GOT3 (cell line): ENCODE measurements around the gene METTL25.

Source experiments
- DNase-seq: peaks from one replicate; lab custom pipeline; 2025; ENCODE audit warnings: mixed read lengths; lab: John Stamatoyannopoulos, UW

The METTL25 gene

DNA sequence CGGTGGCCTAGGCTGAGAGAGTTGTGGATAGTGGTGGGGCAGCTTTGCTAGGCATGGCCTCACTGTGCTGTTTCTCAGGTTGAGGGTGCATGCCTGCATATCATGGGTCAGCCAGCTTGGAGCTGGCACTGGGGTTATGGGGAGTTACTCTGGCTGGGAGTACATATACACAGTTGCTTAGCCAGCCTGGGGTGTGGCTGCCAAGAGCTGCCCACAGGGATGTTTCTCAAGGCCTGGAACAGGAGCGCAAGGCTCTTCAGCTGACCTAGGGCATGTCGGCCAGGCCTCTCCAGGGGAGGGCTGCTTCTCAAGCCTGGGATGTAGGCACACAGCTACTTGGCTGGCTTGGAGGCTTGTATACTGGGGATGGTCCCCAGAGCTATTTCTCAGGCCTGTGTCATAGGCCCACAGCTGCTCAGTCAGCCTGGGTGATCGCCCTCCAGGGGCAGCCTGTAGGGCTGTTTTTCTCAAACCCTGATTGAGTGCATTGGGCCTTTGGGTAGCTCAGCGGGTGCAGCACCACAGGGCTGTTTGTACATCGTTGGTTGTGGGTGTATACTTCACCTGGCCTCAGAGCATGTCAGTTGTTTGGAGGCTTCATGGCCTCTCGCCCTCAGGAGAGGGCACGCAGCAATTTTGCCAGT lies 114.9 kb downstream of the METTL25 start:
- no peak for DNase-seq

DNA sequence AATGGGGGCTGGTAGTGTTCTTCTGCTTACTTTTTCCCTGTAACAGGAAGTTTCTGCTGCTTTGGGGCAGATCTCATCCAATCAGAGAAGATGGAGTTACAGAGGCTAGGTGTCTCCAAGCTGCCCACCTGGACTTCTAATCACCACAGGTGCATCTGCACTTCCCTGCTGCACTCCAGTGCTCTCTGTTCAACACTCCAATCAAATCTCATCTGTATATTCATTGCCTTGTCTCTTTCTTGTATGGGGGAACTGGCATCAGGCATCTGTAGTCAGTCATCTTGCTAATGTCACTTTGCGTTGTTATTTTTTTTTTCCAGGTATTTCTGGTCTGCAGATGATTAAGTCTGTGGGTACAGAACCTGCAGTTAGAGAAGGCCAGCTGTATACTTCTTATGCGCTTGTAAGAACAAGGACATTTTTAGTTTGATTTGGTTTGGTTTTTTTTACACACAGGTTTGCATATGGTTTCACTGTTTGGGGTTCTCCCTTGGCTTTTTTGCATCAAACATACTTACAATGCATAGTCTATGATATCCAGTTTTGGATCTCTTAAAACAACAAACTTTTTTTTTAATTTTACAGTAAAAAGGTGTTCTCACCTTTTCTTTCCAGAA lies 116.0 kb downstream of the METTL25 start:
- DNase-seq = no peak

DNA sequence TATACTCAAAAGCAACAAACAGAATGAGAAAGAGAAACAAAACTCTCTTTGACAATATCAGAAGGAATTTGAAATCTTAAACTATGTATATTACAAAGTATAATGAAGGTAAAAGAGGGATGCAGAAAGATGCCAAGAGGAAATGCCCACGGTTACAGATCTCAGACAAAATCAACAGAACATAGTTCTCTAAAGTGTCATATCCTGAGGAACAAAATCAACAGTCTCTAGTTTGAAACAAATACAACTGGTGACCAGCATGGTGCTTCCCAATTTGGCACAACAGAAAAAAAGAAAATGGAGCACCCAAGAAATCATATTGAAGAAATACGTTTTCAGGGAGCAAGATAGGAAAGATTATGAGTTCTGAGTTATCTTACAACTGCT lies 116.5 kb downstream of the METTL25 start:
- no peak for DNase-seq

DNA sequence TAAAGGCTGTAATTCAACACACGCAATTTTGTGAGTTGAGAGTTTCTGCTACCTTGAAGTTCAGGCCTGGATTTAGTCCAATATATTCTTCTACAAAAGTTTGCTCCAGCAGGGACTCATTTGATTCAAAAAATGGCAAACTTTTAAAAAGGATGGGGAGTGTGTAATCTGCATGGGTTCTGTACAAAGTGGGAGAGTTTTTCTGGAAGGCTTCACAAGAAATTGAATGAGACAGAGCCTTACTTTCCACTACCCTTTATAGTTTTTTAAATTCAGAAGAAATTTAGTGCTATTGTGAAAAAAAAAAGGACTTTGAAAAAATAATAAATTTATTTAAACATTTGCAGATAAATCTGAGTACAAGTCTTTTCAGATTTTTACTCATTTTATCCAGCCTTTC lies 116.9 kb downstream of the METTL25 start:
- no peak for DNase-seq

DNA sequence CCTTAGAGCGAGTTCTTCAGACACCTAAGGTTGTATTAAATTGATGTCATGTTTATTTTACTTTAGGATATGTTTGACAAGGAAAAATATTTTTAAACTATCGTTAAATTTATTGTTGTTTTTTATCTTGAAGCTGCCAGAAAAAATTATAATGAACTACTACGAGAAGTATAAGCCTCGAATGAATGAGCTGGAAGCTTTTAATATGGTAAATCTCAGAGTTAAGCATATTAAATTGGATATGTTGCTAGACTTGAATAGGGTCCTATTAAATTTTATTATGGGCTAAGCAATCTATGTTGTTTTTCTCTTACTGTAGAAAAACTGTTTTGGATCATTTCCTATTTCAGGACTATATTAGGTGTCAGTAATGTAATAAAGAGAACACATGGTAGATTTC lies 118.2 kb downstream of the METTL25 start:
- DNase-seq = no peak

DNA sequence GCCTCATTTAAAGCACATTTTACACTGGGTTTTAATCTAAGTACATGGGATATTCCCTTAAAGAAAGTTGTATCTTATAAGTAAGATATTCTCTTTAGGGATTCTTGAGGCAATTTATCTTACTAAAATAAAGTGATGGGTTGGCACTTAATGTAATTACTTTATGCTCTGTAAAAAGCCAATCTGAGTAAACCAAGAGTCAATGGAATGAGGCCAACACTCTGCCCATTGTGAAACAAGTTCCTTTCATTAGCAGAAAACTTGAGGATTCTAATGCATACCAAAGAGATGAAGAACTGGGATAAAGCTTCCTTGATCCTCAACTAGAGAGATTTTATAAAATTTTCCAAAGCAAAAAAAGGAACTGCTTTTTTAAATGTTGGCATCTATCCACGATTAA lies 121.2 kb downstream of the METTL25 start:
- no peak for DNase-seq

DNA sequence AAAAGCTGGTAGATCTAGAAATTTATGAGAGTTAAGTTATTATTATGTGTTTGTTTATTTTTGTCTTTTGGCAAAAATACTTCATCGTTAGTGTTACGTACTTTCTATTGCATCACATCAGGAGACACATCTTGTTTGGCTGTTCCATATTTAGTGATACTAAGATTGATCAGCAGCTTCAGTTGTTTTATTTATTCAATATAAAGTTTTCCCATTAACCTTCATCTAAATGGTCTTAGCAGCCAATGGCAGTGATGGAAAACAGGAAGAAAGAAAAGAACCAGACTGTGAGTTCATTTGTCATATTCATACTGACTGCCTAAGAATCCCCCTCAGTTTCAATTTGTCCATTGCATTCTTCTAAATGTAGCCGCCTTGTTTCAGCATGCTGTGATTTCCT lies 122.3 kb downstream of the METTL25 start:
- DNase-seq = no peak

DNA sequence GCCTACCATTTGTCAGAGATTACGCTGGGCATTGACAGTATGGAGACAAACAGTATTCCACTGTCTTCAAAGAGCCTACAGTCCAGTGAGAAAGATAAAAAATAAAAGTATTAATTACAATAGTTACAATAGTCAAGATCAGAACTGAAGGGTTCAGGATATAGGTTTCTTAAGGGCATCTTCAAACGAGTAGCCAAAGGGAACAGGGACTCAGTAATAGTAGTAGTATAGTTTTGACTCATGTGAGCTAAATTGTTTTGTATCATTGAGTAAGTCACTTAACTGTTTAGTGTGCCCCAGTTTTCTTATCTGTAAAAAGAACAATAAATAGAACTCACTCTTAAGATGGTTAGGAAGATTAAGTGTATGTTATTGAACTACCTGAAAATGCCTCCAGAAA lies 123.6 kb downstream of the METTL25 start:
- no peak for DNase-seq

DNA sequence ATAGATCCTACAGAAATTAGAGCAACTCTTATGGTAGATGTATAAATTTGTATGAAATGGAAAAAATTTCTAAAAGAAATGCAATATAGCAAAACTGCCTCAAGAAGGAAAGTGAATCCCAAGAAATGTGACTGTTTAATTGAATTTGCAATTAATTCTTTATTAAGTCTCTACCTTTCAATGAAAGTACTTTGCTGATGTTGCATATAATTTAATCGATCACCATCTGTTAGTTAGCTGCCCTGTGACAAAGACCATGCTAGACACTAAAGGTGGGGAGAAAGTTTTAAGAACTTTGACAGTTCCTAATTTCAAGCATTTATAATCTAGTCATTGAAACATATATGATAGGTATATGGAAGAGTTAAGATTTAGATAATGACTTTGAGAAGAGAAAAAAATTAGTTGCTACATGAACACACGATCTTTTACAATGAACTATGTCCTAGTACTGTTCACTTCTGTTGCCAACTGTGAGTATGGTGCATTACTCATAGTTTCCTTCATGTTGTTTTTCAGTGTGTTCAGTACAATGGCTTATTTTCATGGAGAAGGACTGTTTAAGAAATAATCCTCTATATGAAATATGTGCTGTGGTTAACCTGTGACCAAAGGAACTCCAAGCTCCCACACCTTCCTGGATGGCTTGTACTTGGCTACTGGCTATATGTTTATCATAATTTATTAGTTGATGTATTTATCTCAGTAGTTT lies 128.4 kb downstream of the METTL25 start:
- no peak for DNase-seq

DNA sequence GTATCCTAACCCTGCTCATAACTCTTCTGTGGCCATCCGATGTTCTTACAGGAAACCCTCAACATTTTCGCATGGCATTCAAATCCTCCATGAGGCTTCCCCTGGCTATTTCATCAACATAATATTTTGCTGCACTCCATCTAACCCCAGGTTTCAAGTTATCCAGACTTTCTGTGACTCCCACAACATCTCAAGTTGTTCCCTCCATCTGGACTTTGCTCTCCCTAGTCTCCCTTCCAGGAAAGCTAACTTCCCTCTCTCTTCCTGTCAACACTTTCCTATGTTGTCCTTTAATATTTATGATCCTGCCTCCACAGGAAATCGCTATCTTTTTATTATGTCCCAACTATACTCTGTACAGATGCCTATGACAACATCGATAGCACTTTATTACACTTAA lies 146.1 kb downstream of the METTL25 start:
- no peak for DNase-seq

DNA sequence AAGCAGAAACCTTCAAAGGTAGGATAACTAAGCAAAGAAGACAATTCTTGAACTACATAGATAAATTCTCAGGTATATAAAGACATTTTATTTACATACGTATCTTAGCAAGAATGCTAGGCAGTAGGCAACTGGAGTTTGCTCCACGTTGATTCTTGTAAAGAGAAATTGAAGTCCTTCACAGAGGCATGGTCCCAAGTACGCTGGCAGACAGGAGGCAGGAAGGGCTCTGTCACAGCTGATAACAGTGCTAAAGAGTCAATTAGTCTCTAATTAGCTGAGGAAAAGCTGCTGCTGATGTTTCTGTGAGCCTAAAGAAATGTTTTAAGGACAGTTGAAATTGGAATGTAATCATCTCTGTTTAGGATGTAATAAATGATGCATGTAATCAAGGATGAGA lies 146.8 kb downstream of the METTL25 start:
- no peak for DNase-seq

DNA sequence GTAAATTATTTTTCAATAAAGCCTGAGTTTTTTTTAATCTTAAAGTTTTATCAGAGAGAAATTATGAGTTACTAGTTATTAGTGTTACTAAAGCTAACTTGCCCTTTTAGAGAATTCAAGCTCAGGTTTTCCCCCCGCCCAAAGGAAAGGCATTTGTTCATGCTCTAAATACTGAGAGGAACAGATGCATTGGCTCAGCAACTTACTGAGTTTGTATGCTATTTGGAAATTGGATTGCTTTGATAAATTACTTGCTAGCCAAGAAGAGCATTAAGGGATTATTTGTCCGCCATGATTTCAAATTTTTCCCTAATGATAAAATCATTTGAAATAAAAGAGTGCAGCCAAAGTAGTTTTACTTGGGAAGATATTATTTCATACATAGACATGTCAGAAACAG lies 149.4 kb downstream of the METTL25 start:
- no peak for DNase-seq

DNA sequence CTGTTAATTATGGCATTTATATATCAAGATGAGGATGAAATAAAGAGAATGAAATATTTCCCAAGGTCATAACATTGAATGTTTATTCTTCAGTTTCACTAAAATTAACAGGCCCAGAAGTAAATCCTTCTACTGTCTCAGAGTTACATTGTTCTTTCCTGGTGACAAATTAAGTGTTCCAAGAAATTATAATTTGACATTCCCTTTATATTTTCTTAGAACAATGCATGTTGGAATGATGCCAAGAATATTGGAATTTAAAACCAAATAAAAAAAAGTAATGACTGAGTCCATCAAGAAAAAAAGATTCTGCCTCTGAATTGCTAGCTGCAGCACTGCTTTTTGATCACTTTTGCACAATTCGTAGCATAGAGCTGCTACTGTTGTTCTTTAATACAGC lies 152.1 kb downstream of the METTL25 start:
- DNase-seq = no peak

DNA sequence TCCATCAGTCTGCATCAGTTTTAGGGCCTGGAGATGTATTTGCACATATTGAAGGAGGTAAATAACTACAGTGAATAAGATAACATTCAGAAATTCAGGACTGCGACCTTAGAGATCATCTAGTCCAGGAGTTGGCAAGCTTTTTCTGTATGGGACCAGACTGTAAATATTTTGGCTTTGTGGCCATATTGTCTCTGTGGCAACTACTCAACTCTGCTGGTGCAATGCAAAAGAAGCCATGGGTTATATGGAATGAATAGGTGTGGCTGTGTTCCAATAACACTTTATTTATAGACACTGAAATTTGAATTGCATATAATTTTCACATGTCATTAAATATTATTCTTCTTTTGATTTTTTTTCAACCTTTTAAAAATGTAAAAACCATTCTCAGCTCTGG lies 156.6 kb downstream of the METTL25 start:
- no peak for DNase-seq

DNA sequence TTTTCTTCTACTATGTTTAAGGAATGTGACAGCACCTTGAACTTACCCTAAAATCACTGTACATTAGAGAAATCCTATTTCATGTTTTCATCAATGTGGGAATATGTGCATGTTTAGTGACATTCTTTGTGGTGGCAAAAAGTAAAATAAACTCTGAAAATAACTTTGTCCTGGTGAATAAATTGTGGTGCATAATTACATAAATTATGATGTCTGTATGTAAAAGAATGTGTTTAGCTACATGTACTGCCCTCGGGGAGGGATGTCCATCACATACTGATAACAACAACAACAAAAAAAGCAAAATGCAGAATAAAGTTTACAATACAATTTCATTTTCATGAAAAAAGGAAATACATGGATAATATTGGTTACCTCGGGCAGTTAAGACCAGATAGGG lies 157.3 kb downstream of the METTL25 start:
- no peak for DNase-seq

DNA sequence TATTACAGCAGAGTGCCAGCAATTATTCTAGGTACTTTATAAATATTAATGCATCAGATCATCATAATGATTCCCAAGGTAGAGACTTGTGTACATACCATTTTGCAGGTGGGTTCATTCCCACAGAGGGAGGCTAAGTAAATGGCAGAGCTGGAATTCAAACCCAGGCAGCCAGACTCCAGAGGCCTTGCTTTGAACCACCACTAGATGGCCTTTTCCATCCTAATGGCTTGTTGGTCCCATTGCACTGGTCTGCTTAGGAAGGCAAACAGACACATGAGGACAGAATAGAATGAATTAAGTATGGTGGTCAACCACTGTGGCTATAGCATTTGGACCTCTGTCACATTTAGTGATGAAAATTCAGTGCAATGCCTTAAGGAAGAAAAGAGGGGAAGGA lies 158.7 kb downstream of the METTL25 start:
- DNase-seq = no peak

DNA sequence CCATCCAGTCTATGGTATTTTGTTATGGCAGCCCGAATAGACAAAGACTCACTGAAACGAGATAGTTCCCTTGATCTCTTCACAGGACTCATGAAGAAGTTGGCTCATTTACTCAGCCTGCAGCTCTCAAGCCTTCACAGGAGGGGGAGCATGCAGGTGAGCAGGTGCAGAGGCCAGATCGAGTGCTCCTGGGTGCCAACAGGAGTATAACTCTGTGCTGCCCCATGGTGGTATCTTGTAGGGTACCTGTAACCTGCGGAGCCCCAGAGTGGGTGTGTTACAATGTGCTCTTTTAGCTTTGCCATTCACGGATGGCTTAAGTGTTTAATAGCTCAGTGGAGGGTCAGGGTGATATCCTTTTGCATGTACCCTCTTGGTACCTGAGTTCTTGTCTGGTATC lies 159.5 kb downstream of the METTL25 start:
- DNase-seq = no peak

DNA sequence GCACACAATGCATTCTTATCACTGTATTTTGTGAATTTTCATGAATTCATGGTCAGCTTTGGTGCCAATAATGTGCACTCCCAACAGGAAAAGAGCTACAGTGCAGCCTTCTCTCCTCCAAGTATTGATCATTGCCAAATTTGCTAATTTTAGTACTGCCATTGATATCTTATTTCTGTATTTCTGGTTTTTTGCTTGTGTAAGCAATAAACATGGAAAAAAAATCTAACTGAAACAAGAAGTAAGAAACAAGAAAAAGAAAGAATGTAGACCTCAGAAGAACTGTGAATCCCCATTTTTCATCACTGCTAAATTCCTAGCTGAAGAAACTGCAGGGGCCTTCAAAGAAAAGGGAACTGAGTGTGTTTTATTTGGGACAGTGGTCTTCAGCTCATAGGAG lies 161.2 kb downstream of the METTL25 start:
- no peak for DNase-seq

DNA sequence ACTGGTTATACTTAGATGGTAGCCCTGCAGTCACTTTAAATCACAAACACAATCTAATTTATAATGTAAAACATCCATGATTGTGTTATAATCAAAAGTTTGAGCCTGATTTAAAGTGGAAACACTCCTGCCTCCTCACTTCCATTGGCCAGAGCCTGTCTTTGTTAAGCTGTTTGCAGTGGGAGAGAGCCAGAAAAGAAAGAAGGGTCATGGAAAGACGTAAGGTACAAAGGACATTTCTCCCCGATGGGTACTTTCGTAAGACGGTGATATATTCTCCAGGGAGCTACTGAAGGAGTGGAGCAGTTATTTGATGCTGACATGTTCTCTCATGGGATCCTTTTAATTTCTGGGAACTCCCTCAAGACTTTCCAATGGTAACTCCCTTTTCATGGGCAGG lies 164.0 kb downstream of the METTL25 start:
- DNase-seq = no peak

DNA sequence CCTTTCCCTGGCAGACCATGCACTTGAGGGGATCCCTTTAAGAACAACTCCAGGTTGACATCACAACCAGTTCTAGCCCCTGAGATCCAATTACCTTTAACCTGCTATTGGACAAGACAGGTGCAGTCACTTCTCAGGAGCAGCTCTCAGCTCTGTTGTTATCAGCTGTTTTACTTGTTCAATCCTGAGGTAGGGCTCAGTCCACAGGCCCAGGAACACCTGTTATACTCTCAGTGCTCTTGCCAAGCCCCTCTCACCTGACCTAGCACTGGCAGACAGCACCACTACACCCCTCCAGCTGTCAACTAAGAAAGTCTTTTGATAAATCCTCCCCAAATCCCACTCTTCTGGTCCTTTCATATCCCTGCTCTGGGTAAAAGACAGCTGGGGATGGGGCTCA lies 164.4 kb downstream of the METTL25 start:
- DNase-seq = no peak

DNA sequence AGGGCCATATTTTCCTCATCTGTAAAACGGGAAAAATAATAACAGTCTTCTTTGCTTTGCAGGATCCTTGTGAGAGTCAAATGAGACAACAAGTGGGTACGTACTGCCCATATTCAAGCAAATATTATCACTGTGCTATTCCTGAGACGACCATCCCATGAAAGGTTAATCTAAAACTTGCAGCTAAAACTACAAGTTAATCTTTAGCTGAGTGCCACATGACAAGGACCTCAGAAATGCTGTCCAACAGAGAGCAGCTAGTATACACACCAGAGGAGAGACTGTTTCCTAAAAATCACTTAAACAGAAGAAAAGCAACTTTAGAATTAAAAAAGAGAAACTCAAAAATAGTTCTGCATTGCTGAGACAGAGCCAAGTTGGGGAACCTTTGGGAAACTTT lies 165.7 kb downstream of the METTL25 start:
- DNase-seq = no peak

DNA sequence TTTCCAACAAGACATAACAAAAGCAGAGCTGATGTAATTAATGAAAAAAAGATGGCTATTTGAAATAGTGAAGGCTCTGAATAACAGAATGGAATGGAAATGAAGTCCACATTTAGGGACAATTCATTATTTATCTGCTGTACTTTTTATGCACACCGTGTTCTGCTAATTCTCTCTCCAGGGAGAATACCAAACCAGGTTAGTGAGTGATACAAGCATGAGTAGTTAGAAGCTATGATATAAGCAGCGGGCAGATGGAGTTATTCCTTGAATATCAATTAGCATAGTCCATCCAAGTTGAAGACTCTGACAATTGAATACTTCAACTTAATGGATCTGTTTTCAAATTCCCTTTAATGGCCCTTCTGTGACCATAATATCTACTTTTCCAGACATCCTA lies 166.3 kb downstream of the METTL25 start:
- no peak for DNase-seq

DNA sequence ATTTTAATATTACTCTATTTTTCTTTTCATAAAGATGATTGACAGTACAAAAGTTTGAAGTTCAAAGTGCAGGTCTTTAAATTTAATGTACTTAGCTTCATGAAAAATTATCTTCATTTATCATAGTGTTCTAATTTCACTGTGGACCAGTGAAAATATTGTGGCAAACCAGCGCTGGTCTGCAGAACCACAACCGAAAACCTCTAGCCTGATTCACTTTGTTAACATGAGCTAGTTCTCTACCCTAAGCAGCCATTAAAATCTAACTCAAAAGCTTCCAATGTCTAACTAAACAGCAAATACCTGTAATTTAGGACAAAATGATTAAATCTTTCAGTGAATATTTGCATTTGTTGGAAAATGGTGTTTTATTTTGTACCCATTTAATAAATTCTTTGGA lies 167.3 kb downstream of the METTL25 start:
- no peak for DNase-seq
